GM12874 (cell line): ENCODE results near the gene MRPS11.

ENCODE experiments used
- TF ChIP-seq, protein P1 (sequence below): IDR thresholded peaks from 2 replicates; pipeline ENCODE4 v1.5.1; 2011; ENCODE audit warnings: low read depth, mild to moderate bottlenecking, control low read depth, low read length, moderate library complexity; ENCODE audit not compliant: insufficient read depth

Gene MRPS11

DNA sequence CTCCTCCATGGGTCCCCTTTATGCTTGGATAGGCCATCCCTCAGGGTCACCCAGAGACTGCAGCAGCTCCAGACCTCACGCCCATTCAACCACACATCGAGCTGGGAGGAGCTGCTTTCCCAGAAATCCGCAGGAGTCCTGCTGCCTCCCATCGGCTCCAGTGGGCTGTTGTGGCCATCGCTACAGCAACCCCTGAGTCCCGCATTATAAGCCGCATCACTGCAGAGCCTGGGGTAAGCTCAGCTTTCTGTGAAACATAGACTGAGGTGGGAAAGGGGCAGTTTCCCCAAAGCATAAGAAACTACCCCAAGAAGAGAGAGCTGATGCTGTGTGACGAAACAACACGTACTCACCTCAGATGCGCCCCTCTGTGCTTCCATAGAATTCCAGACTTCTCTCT lies 36.1 kb upstream of the MRPS11 start:
- TF ChIP-seq, protein P1, sequence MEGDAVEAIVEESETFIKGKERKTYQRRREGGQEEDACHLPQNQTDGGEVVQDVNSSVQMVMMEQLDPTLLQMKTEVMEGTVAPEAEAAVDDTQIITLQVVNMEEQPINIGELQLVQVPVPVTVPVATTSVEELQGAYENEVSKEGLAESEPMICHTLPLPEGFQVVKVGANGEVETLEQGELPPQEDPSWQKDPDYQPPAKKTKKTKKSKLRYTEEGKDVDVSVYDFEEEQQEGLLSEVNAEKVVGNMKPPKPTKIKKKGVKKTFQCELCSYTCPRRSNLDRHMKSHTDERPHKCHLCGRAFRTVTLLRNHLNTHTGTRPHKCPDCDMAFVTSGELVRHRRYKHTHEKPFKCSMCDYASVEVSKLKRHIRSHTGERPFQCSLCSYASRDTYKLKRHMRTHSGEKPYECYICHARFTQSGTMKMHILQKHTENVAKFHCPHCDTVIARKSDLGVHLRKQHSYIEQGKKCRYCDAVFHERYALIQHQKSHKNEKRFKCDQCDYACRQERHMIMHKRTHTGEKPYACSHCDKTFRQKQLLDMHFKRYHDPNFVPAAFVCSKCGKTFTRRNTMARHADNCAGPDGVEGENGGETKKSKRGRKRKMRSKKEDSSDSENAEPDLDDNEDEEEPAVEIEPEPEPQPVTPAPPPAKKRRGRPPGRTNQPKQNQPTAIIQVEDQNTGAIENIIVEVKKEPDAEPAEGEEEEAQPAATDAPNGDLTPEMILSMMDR, result no peak

DNA sequence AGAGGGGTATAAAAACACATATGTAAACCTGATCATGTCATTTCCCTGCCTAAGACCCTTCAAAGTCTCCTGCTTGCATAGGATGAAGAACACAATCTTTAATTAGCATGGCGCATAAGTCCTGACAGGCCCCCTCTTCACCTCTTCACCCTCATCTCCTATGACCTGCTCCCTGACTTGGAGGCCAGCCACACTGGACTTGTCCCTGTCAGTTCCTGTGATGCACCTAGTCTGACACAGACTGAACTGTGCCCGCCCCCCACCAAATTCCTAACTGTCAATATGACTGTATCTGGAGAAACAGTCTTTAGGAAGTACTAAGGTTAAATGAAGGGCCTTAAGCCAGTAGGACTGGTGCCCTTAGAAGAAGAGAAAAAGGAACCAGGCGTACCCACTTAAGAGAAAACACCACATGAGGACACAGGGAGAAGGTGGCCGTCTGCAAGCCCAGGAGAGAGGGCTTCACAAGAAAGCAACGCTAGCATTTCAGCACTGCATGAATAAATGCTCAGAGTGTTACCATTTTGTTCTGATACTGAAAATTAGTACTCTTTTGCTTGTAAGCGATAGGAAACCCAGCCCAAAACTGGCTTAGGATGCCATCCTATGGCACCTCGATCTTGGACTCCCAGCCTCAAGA lies 34.3 kb upstream of the MRPS11 start:
- TF ChIP-seq, protein P1, result no peak

DNA sequence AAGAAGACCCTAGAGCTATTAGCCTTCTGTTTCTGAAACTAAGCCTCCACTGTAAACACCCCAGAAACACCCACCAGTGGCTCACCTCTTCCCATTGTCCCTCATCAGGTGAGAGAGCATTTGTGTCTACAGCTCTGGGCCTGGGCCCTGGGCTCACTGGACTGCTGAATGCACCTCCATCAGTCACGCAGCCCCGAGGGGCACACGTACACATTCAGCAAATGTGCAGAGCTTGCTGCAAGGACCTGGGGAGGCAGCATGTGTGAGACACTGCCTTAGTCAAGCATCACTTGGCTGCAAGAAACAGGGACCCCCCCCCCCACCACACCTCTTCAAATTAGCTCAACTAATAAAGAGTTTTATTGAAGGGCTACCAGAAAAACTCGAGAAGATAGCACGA lies 29.3 kb upstream of the MRPS11 start:
- TF ChIP-seq, protein P1, result no peak

DNA sequence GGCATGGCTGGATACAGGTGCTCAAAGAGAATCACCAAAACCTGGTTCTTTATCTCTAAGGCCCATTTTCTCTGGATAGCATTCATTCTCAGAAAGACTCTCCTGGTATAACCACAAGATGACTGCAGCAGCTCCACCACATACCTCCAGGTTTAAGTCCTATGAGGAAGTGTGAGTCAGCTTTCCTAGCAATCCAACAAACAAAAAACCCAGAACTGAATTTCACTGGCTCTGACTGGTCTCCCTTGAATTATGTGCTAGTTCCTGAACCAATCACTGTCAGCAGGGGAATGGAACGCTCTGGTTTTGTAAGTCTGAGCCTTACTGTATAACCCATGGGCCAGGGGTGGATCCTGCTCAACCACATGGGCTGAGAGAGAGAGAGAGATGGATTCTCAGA lies 27.5 kb upstream of the MRPS11 start:
- TF ChIP-seq, protein P1, result no peak

DNA sequence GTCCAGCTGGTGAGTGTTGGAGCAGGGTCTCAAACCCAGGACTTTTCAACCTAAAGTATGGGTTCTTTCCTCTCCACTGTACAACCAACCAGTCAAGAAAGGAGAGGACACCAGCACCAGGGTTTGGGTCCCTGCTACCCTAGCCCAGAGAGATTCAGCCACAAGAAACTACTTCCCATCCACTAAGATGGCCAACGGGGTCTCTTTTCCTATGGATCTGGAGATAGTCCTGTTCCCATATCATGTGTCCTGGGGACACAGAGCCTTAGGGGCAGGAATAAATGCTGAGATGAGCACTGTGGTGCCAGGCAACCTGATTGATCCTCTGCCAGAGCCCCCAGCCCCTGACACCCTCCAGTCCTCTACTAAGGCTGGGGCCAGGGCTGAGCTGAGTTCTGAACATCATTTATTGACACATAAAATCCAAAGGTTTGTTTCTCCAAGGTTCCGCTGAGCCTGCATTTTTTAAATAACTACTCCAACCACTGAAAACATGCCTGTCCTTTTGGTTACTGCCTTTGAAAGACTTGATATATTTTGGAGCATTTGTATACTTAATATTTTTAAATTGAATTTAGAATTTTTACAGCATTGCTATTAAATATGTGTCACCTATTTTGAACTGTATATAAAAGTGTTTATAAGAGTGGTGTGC lies 26.3 kb upstream of the MRPS11 start:
- TF ChIP-seq, protein P1, result no peak

DNA sequence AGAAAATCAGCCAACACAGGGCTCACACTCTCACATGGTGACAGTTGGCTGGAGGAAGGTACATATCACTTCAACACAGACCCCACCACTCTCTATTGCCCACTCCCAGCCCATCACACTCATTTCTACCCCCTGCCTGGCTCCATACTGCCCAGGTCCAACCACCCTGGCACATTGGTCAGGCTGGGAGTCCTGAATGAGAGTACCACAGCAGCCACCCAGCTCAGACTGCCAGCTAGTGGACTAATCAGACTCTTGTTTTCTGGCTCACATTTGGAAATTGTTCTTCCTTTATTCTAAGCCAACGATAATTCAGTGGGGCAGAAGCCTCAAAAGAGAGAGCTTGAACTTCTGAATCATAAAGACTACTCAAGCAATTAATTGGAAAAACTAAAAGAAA lies 20.3 kb upstream of the MRPS11 start:
- TF ChIP-seq, protein P1, result no peak

DNA sequence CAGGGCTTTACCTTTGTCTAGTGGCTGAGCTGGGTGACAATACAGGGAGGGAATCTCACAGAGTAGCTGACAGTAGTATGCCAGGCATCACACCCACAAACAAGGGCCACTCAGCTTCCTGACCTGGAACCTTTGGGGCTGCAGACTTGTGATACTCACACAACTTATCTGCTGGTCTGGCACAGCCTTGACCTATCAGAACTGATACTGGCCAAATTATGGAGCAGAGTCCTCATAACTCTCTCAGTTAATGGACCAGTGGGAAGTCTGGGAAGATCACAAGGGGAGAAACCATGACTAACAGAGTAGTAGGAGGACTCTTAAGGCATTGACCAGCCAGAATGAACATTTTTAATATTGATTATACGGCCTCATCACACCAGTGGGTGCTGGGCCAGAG lies 19.8 kb upstream of the MRPS11 start:
- TF ChIP-seq, protein P1, result no peak
